Breast epithelium (tissue), 3 donors: ENCODE results near the gene PRPF18.

Source experiments
- POLR2A ChIP-seq: fragments of 450-650 bp; IDR thresholded peaks from one replicate; pipeline ENCODE4 v1.6.1; 2016; ENCODE audit warnings: antibody characterized with exemption, mild to moderate bottlenecking, moderate library complexity
- POLR2AphosphoS5 ChIP-seq, 3 donors: sonication (generic); formaldehyde crosslinking; IDR thresholded peaks; one replicate each; pipeline ENCODE4 v1.6.1; 2017; ENCODE audit warnings: antibody characterized with exemption in 3 of 3
- TF ChIP-seq, protein P1 (sequence below), 3 donors: fragments of 450-650 bp; IDR thresholded peaks; one replicate each; pipeline ENCODE4 v1.5.1; 2016 to 2017; ENCODE audit warnings: antibody characterized with exemption in 3 of 3, mild to moderate bottlenecking in 3 of 3, moderate library complexity in 3 of 3

DNA sequence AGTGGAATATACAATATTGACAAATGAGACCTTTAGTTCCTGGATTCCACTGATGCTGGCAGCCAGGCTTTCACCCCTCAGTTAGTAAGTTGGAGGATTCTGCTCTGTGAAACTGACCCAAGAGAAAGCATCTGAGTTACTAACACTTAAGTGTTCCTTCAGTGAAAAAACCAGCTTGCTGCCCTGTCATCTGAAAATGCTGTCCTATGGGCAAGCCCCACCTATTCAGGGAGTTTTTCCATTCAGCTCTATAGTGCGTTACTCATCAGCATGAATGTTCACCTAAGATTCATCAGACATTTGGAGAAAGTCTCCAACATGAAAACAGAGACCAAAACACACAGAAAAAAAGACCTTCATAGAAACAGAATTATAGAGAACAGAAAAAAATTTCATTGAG lies 37.9 kb downstream of the PRPF18 start:
- TF ChIP-seq, protein P1, sequence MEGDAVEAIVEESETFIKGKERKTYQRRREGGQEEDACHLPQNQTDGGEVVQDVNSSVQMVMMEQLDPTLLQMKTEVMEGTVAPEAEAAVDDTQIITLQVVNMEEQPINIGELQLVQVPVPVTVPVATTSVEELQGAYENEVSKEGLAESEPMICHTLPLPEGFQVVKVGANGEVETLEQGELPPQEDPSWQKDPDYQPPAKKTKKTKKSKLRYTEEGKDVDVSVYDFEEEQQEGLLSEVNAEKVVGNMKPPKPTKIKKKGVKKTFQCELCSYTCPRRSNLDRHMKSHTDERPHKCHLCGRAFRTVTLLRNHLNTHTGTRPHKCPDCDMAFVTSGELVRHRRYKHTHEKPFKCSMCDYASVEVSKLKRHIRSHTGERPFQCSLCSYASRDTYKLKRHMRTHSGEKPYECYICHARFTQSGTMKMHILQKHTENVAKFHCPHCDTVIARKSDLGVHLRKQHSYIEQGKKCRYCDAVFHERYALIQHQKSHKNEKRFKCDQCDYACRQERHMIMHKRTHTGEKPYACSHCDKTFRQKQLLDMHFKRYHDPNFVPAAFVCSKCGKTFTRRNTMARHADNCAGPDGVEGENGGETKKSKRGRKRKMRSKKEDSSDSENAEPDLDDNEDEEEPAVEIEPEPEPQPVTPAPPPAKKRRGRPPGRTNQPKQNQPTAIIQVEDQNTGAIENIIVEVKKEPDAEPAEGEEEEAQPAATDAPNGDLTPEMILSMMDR (IDR thresholded peaks at IDR 0.05): no peak
- no peak for TF ChIP-seq POLR2A
- TF ChIP-seq POLR2AphosphoS5 (IDR thresholded peaks at IDR 0.05): no peak
